Neural cell (in vitro differentiated cells): ENCODE data around the gene CCNJL. TPM values are rescaled to one million over a fixed set of nuclear protein-coding genes. Genes with fewer than 3 reads are reported as not detected.

Experiments used
- H2AFZ ChIP-seq: fragments of 200-600, 300-800 bp; sonication (generic), shearing (Covaris generic); 2 replicates; pipeline ENCODE4 v1.6.0; 2014; ENCODE audit warnings: low read depth, mild to moderate bottlenecking, antibody characterized with exemption, low read length, moderate library complexity
- H3F3A ChIP-seq: fragments of 200-600 bp; shearing (Covaris generic); 2 replicates; pipeline ENCODE4 v1.6.1; 2016; ENCODE audit warnings: mild to moderate bottlenecking, moderate library complexity, mixed read lengths, antibody characterized with exemption, low read length; ENCODE audit not compliant: insufficient read depth, poor library complexity, severe bottlenecking
- H3K27ac ChIP-seq: fragments of 200-600, 300-800 bp; sonication (generic), shearing (Covaris generic); 2 replicates; pipeline ENCODE4 v1.5.1; 2014; ENCODE audit warnings: mild to moderate bottlenecking, low read length, moderate library complexity
- H3K27me3 ChIP-seq: fragments of 300-800, 200-600 bp; sonication (generic), shearing (Covaris generic); 2 replicates; pipeline ENCODE4 v1.6.0; 2014; ENCODE audit warnings: mild to moderate bottlenecking, low read depth, low read length, moderate library complexity; ENCODE audit not compliant: insufficient read depth
- H3K36me3 ChIP-seq: fragments of 300-800, 200-600 bp; sonication (generic), shearing (Covaris generic); 2 replicates; pipeline ENCODE4 v1.5.1; 2014; ENCODE audit warnings: mild to moderate bottlenecking, antibody characterized with exemption, low read length, moderate library complexity; ENCODE audit not compliant: insufficient read depth
- H3K4me2 ChIP-seq: fragments of 300-800, 200-600 bp; sonication (generic), shearing (Covaris generic); 2 replicates; pipeline ENCODE4 v1.6.0; 2014; ENCODE audit warnings: mild to moderate bottlenecking, low read length
- H3K4me3 ChIP-seq: fragments of 300-800, 200-600 bp; sonication (generic), shearing (Covaris generic); 2 replicates; pipeline ENCODE4 v1.5.1; 2014; ENCODE audit warnings: mild to moderate bottlenecking, low read length, moderate library complexity
- H3K79me2 ChIP-seq: fragments of 200-600 bp; shearing (Covaris generic); replicated peaks from 2 replicates; pipeline ENCODE4 v1.6.0; 2014; ENCODE audit warnings: mild to moderate bottlenecking, low read length, moderate library complexity; ENCODE audit not compliant: insufficient read depth
- H3K9ac ChIP-seq: fragments of 300-800, 200-600 bp; sonication (generic), shearing (Covaris generic); 2 replicates; pipeline ENCODE4 v1.6.1; 2016; ENCODE audit warnings: mild to moderate bottlenecking, low read length, mixed read lengths
- H3K9me2 ChIP-seq: fragments of 200-600 bp; shearing (Covaris generic); 2 replicates; pipeline ENCODE4 v1.6.1; 2016; ENCODE audit warnings: mild to moderate bottlenecking, low read length, mixed read lengths; ENCODE audit not compliant: insufficient read depth
- H3K9me3 ChIP-seq: fragments of 200-600, 300-800 bp; sonication (generic), shearing (Covaris generic); 2 replicates; pipeline ENCODE4 v1.6.1; 2016; ENCODE audit warnings: mild to moderate bottlenecking, mixed run types, low read length, moderate library complexity, mixed read lengths
- H4K20me1 ChIP-seq: fragments of 200-600 bp; shearing (Covaris generic); 2 replicates; pipeline ENCODE4 v1.6.1; 2016; ENCODE audit warnings: mild to moderate bottlenecking, mixed run types; ENCODE audit not compliant: insufficient read depth
- EP300 ChIP-seq: fragments of 450-650 bp; conservative IDR thresholded peaks from 2 replicates; pipeline ENCODE4 v1.6.1; 2014; ENCODE audit warnings: antibody characterized with exemption, mild to moderate bottlenecking, moderate library complexity; ENCODE audit not compliant: poor library complexity, severe bottlenecking
- EZH2 ChIP-seq: fragments of 200-600, 300-800 bp; shearing (Covaris generic), sonication (generic); IDR thresholded peaks from 2 replicates; pipeline ENCODE4 v1.6.1; 2014; ENCODE audit warnings: antibody characterized with exemption, low read length, borderline replicate concordance, mild to moderate bottlenecking; ENCODE audit not compliant: insufficient read depth, poor library complexity, severe bottlenecking
- MXI1 ChIP-seq: fragments of 450-650 bp; conservative IDR thresholded peaks from 2 replicates; pipeline ENCODE4 v1.6.1; 2014; ENCODE audit warnings: antibody characterized with exemption, mild to moderate bottlenecking; ENCODE audit not compliant: poor library complexity, severe bottlenecking
- POLR2AphosphoS5 ChIP-seq: IDR thresholded peaks from 2 replicates; pipeline ENCODE4 v1.6.1; 2012
- RAD21 ChIP-seq: fragments of 450-650 bp; conservative IDR thresholded peaks from 2 replicates; pipeline ENCODE4 v1.6.1; 2014; ENCODE audit warnings: antibody characterized with exemption, mild to moderate bottlenecking, moderate library complexity
- SMC3 ChIP-seq: fragments of 450-650 bp; conservative IDR thresholded peaks from 2 replicates; pipeline ENCODE4 v1.6.1; 2014; ENCODE audit warnings: antibody characterized with exemption, mild to moderate bottlenecking, moderate library complexity; ENCODE audit not compliant: poor library complexity
- TAF1 ChIP-seq: IDR thresholded peaks from 2 replicates; pipeline ENCODE4 v1.6.1; 2012; ENCODE audit warnings: low read depth
- polyA plus RNA-seq: library from polyadenylated mRNA; depleted of rRNA; stranded (reverse); fragments of >200 nt; gene quantifications from 2 replicates; pipeline ENCODE4 v1.2.3, GENCODE V29; 2014
- TF ChIP-seq, protein P1 (sequence below): IDR thresholded peaks from 2 replicates; pipeline ENCODE4 v1.6.1; 2012; ENCODE audit warnings: borderline replicate concordance
- TF ChIP-seq, protein P2 (sequence below): fragments of 450-650 bp; IDR thresholded peaks from 2 replicates; pipeline ENCODE4 v1.5.1; 2014; ENCODE audit warnings: antibody characterized with exemption, mild to moderate bottlenecking, moderate library complexity; ENCODE audit not compliant: poor library complexity, severe bottlenecking

CCNJL gene
- polyA plus RNA-seq, 1 donor from 2014 or later, result 0.84 TPM

DNA sequence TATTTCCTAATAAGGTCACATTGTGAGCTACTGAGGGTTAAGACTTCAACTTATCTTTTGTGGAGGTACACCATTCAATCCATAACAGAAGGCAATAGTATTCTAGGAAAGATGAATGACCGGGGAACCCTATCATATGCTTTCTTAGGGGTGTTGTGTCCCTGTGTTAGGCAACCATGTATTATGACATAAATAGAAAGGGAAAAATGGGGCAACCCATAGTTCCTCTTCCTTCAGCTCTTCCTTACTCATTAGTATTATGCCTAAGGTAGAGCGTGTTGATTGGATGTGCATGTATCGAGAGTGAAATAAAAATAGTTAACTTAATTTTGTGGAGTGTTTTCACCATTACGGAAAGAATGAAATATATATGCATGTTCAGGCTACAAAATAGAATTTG is 6.0 kb upstream of the CCNJL start:
- H4K20me1 ChIP-seq, result no peaks in the 10 kb centered on the region

DNA sequence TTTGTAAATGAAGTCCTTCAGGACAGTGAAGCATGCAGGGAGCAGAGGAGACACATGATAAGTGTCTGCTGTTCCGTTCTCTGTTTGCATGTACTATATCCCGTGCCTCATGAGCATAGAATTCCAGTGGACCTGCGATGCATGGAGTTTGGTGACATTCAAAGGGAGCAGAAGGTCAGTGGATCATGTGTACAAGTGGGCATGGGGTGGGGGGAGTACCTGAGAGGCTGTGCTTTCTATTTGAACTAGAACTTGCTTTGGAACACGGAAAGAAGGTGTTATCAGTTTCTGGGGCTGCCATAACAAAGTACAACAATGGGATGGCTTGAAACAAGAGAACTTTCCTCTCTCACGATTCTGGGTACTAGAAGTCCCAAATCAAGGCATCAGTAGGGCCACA is 5.1 kb upstream of the CCNJL start:
- no peak overlapping the region for H3K9ac ChIP-seq
- H3K79me2 ChIP-seq, result peaks cover 11% of the 10 kb centered on the region
- no peaks in the 10 kb centered on the region for H3K36me3 ChIP-seq
- no peaks in the 10 kb centered on the region for H3K9me3 ChIP-seq
- H3K4me3 ChIP-seq, result no peak overlapping the region
- TF ChIP-seq, protein P1, sequence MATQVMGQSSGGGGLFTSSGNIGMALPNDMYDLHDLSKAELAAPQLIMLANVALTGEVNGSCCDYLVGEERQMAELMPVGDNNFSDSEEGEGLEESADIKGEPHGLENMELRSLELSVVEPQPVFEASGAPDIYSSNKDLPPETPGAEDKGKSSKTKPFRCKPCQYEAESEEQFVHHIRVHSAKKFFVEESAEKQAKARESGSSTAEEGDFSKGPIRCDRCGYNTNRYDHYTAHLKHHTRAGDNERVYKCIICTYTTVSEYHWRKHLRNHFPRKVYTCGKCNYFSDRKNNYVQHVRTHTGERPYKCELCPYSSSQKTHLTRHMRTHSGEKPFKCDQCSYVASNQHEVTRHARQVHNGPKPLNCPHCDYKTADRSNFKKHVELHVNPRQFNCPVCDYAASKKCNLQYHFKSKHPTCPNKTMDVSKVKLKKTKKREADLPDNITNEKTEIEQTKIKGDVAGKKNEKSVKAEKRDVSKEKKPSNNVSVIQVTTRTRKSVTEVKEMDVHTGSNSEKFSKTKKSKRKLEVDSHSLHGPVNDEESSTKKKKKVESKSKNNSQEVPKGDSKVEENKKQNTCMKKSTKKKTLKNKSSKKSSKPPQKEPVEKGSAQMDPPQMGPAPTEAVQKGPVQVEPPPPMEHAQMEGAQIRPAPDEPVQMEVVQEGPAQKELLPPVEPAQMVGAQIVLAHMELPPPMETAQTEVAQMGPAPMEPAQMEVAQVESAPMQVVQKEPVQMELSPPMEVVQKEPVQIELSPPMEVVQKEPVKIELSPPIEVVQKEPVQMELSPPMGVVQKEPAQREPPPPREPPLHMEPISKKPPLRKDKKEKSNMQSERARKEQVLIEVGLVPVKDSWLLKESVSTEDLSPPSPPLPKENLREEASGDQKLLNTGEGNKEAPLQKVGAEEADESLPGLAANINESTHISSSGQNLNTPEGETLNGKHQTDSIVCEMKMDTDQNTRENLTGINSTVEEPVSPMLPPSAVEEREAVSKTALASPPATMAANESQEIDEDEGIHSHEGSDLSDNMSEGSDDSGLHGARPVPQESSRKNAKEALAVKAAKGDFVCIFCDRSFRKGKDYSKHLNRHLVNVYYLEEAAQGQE, result no peak
- TF ChIP-seq RAD21 (no peak), MXI1 (no peak), POLR2AphosphoS5 (no peak), TAF1 (no peak), EZH2 (no peak), SMC3 (no peak), EP300 (no peak)
- TF ChIP-seq, protein P2, sequence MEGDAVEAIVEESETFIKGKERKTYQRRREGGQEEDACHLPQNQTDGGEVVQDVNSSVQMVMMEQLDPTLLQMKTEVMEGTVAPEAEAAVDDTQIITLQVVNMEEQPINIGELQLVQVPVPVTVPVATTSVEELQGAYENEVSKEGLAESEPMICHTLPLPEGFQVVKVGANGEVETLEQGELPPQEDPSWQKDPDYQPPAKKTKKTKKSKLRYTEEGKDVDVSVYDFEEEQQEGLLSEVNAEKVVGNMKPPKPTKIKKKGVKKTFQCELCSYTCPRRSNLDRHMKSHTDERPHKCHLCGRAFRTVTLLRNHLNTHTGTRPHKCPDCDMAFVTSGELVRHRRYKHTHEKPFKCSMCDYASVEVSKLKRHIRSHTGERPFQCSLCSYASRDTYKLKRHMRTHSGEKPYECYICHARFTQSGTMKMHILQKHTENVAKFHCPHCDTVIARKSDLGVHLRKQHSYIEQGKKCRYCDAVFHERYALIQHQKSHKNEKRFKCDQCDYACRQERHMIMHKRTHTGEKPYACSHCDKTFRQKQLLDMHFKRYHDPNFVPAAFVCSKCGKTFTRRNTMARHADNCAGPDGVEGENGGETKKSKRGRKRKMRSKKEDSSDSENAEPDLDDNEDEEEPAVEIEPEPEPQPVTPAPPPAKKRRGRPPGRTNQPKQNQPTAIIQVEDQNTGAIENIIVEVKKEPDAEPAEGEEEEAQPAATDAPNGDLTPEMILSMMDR, result no peak
- H3K9me2 ChIP-seq, result no peaks in the 10 kb centered on the region
- no peaks in the 10 kb centered on the region for H3F3A ChIP-seq
- H3K4me2 ChIP-seq, result no peak overlapping the region
- H3K27me3 ChIP-seq, result no peaks in the 10 kb centered on the region
- no peak overlapping the region for H2AFZ ChIP-seq
- no peak overlapping the region for H3K27ac ChIP-seq
- no peaks in the 10 kb centered on the region for H4K20me1 ChIP-seq

More for the DNA sequence above, 6.0 kb upstream of the CCNJL start:
- peaks cover 3% of the 10 kb centered on the region for H3K79me2 ChIP-seq
- H3K9me3 ChIP-seq, result no peaks in the 10 kb centered on the region
- TF ChIP-seq MXI1 (no peak), EP300 (no peak), TAF1 (no peak), RAD21 (no peak), POLR2AphosphoS5 (no peak), SMC3 (no peak)
- TF ChIP-seq, protein P2, result no peak
- TF ChIP-seq, protein P1, result no peak
- no peaks in the 10 kb centered on the region for H3K36me3 ChIP-seq
- no peaks in the 10 kb centered on the region for H3F3A ChIP-seq
- no peak overlapping the region for H3K4me3 ChIP-seq
- H3K9me2 ChIP-seq, result no peaks in the 10 kb centered on the region
- no peaks in the 10 kb centered on the region for H3K27me3 ChIP-seq
- no peak overlapping the region for H3K9ac ChIP-seq
- H3K27ac ChIP-seq, result no peak overlapping the region
- H3K4me2 ChIP-seq, result no peak overlapping the region
- H2AFZ ChIP-seq, result no peak overlapping the region
